ENCODE measurements around the gene TNFSF9.

DNA sequence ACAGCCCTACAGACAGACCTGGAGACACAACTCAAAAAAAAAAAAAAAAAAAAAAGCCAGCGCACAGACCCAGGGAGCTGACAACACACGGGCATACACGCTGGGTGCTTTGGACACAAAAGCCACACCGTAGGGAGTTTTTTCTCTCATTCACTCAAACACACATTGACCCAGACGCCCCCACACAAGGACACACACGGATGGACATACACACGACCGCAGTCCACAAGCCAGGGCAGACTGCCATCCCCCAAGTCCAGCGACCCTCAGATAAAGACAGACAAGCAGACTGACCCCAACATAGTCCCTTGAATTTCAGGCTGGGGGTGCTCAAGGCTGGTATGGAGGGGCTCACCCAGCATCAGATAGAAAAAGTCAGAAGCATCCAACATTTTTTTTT lies 16.7 kb upstream of the TNFSF9 start:
- TF ChIP-seq CTCF (IDR thresholded peaks at IDR 0.05) (no peak), EZH2 (IDR thresholded peaks at IDR 0.05) (no peak)
